Measurements from ENCODE around the gene RFX1.
"Not testable (repeated sequence)": the region's sequence is repeated elsewhere in the genome, so short reads cannot be mapped to it uniquely, and the experiment has no call there.

GRCh38 chr19:14050961-14051360 is 44.8 kb upstream of the RFX1 start:
- not testable (repeated sequence) for TF ChIP-seq POLR2A, EP300, POLR2AphosphoS5 (IDR thresholded peaks at IDR 0.05)
- TF ChIP-seq, protein P1, sequence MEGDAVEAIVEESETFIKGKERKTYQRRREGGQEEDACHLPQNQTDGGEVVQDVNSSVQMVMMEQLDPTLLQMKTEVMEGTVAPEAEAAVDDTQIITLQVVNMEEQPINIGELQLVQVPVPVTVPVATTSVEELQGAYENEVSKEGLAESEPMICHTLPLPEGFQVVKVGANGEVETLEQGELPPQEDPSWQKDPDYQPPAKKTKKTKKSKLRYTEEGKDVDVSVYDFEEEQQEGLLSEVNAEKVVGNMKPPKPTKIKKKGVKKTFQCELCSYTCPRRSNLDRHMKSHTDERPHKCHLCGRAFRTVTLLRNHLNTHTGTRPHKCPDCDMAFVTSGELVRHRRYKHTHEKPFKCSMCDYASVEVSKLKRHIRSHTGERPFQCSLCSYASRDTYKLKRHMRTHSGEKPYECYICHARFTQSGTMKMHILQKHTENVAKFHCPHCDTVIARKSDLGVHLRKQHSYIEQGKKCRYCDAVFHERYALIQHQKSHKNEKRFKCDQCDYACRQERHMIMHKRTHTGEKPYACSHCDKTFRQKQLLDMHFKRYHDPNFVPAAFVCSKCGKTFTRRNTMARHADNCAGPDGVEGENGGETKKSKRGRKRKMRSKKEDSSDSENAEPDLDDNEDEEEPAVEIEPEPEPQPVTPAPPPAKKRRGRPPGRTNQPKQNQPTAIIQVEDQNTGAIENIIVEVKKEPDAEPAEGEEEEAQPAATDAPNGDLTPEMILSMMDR (IDR thresholded peaks at IDR 0.05), result not testable (repeated sequence)
